Left colon (tissue), 2 donors: Measurements from ENCODE around the gene ZNF236. TPM values are rescaled to one million over a fixed set of nuclear protein-coding genes. Genes with fewer than 3 reads are reported as not detected.

Source experiments
- ATAC-seq: fragments of 200-7000 bp; cut with Tn5 transposase; one replicate; pipeline ENCODE4 v1.9.1; 2020; ENCODE audit warnings: mild to moderate bottlenecking, moderate library complexity
- DNase-seq, 2 donors: peaks; one replicate each; pipeline ENCODE4 v3.0.0-alpha.2; 2020
- intact Hi-C, 2 donors: fragments of 100-400 bp; cut with DNase I in 1 of 2; cut with micrococcal nuclease in 1 of 2; formaldehyde crosslinking; loops; one replicate each; pipeline versions ENCODE4 v1.11.2 to v1.14.0; 2022; cut with DNase I, micrococcal nuclease
- total RNA-seq, 2 donors: library from RNA; stranded (reverse); fragmentation: NEBNext Ultra II Directional; extraction: Animal tissue kit (Norgen Biotek cat#: 25700); gene quantifications; one replicate each; pipeline ENCODE4 v1.2.1, GENCODE V29; 2021
- donor health status: DM: no; HTN: no; CAD: no.
- donor health status: DM: yes; HTN: yes; CAD: no.

Gene ZNF236
- total RNA-seq, 2 donors from 2014 or later: 11.4 to 13.0 TPM

- DNase-seq (no peak), ATAC-seq (no peak)
- intact Hi-C loops: no loop called here
Observed at GRCh38 chr18:77019641-77020040, 197.3 kb downstream of the ZNF236 start.
